Measurements from ENCODE around the gene PSMD1.

The PSMD1 gene

GRCh38 chr2:231028889-231029288 is 27.8 kb upstream of the PSMD1 start:
- TF ChIP-seq GATA2 (IDR thresholded peaks at IDR 0.05; ENCODE audit: low read depth, low read length) = no peak
- no peak for TF ChIP-seq GATA3 (IDR thresholded peaks at IDR 0.05; ENCODE audit: low read depth, low read length)

GRCh38 chr2:231029563-231029962 is 27.1 kb upstream of the PSMD1 start:
- TF ChIP-seq GATA3 (IDR thresholded peaks at IDR 0.05; ENCODE audit: low read depth, low read length) = no peak
- no peak for TF ChIP-seq GATA2 (IDR thresholded peaks at IDR 0.05; ENCODE audit: low read depth, low read length)

GRCh38 chr2:231030725-231031124 is 25.9 kb upstream of the PSMD1 start:
- TF ChIP-seq GATA3 (IDR thresholded peaks at IDR 0.05; ENCODE audit: low read depth, low read length) (no peak), GATA2 (IDR thresholded peaks at IDR 0.05; ENCODE audit: low read depth, low read length) (no peak)

- TF ChIP-seq GATA3 (IDR thresholded peaks at IDR 0.05; ENCODE audit: low read depth, low read length) = no peak
- no peak for TF ChIP-seq GATA2 (IDR thresholded peaks at IDR 0.05; ENCODE audit: low read depth, low read length)
Measured at GRCh38 chr2:231032575-231033140, 24.0 kb upstream of the PSMD1 start.

- TF ChIP-seq GATA3 (IDR thresholded peaks at IDR 0.05; ENCODE audit: low read depth, low read length) (no peak), GATA2 (IDR thresholded peaks at IDR 0.05; ENCODE audit: low read depth, low read length) (no peak)
Measured at GRCh38 chr2:231033147-231034132, 23.2 kb upstream of the PSMD1 start.

GRCh38 chr2:231034291-231034882 is 22.3 kb upstream of the PSMD1 start:
- TF ChIP-seq GATA2 (IDR thresholded peaks at IDR 0.05; ENCODE audit: low read depth, low read length) = no peak
- no peak for TF ChIP-seq GATA3 (IDR thresholded peaks at IDR 0.05; ENCODE audit: low read depth, low read length)

GRCh38 chr2:231036131-231036530 is 20.5 kb upstream of the PSMD1 start:
- TF ChIP-seq GATA3 (IDR thresholded peaks at IDR 0.05; ENCODE audit: low read depth, low read length) (no peak), GATA2 (IDR thresholded peaks at IDR 0.05; ENCODE audit: low read depth, low read length) (no peak)

- TF ChIP-seq GATA3 (IDR thresholded peaks at IDR 0.05; ENCODE audit: low read depth, low read length) (no peak), GATA2 (IDR thresholded peaks at IDR 0.05; ENCODE audit: low read depth, low read length) (no peak)
Measured at GRCh38 chr2:231036578-231037106, 20.0 kb upstream of the PSMD1 start.

- TF ChIP-seq GATA2 (IDR thresholded peaks at IDR 0.05; ENCODE audit: low read depth, low read length) (no peak), GATA3 (IDR thresholded peaks at IDR 0.05; ENCODE audit: low read depth, low read length) (no peak)
Measured at GRCh38 chr2:231037202-231037730, 19.4 kb upstream of the PSMD1 start, which contains the start of gene C2orf72. Gene C2orf72, plus strand, starts transcription at chr2:231037523. Its CDS starts 43 bp downstream, at chr2:231037566.

- TF ChIP-seq GATA3 (IDR thresholded peaks at IDR 0.05; ENCODE audit: low read depth, low read length) (no peak), GATA2 (IDR thresholded peaks at IDR 0.05; ENCODE audit: low read depth, low read length) (no peak)
Measured at GRCh38 chr2:231037731-231038482, 18.8 kb upstream of the PSMD1 start.

GRCh38 chr2:231038483-231039293 is 18.0 kb upstream of the PSMD1 start:
- no peak for TF ChIP-seq GATA2 (IDR thresholded peaks at IDR 0.05; ENCODE audit: low read depth, low read length)
- TF ChIP-seq GATA3 (IDR thresholded peaks at IDR 0.05; ENCODE audit: low read depth, low read length) = no peak

- TF ChIP-seq GATA2 (IDR thresholded peaks at IDR 0.05; ENCODE audit: low read depth, low read length) = no peak
- TF ChIP-seq GATA3 (IDR thresholded peaks at IDR 0.05; ENCODE audit: low read depth, low read length) = no peak
Measured at GRCh38 chr2:231039294-231039664, 17.4 kb upstream of the PSMD1 start.

Data from SH-SY5Y (cell line).